AG10803 (cell line): ENCODE measurements around the gene CORO1A.

Experiments
- DNase-seq: peaks from one replicate; pipeline ENCODE4 v3.0.0; 2010; ENCODE audit warnings: low read depth
- H3K4me3 ChIP-seq: 2 replicates; pipeline ENCODE4 v1.5.1; 2011; ENCODE audit warnings: mild to moderate bottlenecking, low read length, control low read depth
- CTCF ChIP-seq: conservative IDR thresholded peaks from 2 replicates; pipeline ENCODE4 v1.5.1; 2011; ENCODE audit warnings: mild to moderate bottlenecking, low read length, control low read depth, inconsistent platforms

The CORO1A gene

DNA sequence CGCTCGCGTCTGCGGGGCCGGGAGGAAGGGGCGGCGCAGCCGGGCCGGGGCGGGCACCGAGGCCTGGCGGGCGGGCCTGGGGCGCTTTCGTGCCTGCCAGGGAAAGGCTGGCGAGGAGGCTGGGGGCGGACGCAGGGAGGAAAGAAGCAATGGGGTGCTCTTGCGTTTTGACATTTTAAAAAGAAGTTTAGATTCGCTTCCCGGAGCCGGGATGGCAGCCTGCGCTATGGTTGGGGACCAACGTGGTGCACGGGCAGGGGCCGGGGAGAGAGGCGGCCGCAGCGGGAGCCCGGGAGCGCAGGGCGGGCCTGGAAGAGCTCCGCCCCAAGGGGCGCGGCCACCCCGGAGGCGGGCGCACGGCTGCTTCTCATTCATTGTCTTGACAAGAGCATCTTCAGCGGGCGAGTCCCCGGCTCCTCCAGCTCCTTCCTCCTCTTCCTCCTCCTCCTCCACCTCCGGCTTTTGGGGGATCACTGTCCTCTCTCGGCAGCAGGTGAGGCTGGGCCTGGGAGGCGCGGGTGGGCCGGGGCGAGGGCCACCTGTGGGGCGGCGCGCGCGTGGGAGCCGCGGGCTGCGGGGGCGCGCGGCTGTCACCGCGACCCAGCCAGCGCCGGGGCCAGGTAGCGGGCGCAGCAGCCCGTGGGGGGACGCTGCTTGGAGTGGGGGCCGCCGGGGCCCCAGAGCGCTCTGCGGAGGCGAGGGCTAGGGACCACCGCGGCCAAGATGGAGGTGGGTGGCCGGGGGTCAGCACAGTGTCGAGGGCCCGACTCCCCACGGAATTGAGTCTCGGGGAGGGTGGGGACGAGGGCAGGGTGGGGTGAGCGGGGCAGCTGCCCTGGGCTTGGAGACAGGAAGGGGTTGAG lies at the start of gene CORO1A:
TSS of gene CORO1A (plus strand) at position 370 of the 863 bp plus-strand sequence. CDS start 1,608 bp downstream, outside the sequence.
- peak; percentile 64 for DNase-seq
- no peak for TF ChIP-seq CTCF
- peak within 1 kb of the TSS; percentile 64 for H3K4me3 ChIP-seq

- no peak for DNase-seq
- H3K4me3 ChIP-seq: no peak overlapping the region
- TF ChIP-seq CTCF: no peak
These were observed 46.3 kb upstream of the CORO1A start for GRCh38 chr16:30136971-30137605.

DNA sequence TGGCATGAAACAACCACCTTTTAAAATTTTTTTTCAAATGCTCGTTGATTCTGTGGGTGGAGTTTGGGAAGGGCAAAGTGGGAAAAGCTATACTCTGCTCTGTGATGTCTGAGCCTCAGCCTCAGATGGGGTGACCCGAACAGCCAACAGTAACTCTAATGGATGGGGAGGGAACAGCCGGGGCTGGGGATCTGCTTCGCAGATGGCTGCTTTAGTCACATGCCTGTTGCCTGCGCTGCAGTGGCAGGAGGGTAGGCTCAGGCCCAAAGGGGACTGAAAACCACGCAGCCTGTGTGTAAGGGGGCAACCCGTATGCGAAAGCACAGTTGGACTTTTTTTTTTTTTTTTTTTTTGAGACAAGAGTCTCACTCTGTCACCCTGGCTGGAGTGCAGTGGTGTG lies 45.5 kb upstream of the CORO1A start:
- TF ChIP-seq CTCF: no peak
- no peak for DNase-seq
- H3K4me3 ChIP-seq: no peak overlapping the region

- no peak overlapping the region for H3K4me3 ChIP-seq
- DNase-seq: no peak
- no peak for TF ChIP-seq CTCF
These were observed 43.6 kb upstream of the CORO1A start for GRCh38 chr16:30139583-30140481.

DNA sequence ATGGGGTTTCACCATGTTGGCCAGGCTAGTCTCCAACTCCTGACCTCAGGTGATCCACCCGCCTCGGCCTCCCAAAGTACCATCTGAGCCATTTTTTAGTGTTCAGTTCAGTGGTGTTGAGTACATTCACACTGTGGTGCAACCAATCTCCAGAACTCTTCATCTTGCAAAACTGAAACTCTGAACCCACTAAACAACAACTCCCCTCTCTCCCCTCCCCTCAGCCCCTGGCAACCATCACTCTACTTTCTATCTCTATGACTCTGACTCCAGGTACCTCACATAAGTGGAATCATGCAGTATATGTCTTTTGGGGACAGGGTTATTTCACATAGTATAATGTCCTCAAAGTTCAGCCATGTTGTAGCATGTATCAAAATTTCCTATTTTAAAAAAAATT lies 41.7 kb upstream of the CORO1A start:
- TF ChIP-seq CTCF: no peak
- no peak overlapping the region for H3K4me3 ChIP-seq
- no peak for DNase-seq

DNA sequence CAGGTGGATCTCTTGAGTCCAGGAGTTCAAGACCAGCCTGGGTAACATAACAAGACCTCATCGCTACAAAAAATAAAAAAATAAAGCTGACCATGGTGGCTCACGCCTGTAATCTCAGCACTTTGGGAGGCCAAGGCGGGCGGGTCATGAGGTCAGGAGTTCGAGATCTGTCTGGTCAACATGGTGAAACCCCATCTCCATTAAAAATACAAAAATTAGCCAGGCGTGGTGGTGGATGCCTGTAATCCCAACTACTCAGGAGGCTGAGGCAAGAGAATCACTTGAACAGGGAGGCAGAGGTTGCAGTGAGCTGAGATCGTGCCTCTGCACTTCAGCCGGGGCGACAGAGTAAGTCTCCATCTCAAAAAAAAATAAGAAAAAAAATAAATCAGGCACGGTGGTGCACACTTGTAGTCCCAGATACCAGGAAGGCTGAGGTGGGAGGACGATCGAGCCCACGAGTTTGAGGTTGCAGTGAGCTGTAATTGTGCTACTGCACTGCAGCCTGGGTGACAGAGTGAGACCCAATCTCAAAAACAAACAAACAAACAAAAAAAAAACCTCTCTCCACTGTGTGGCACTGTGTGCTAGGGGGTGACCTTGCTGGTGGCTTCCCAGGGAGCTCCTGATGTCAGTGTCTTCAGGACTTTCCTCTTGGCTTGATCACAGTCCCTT lies 40.6 kb upstream of the CORO1A start:
- no peak for DNase-seq
- no peak for TF ChIP-seq CTCF
- no peak overlapping the region for H3K4me3 ChIP-seq
